Left colon (tissue), 2 donors: ENCODE results near the gene NADK. TPM values are rescaled to one million over a fixed set of nuclear protein-coding genes. Genes with fewer than 3 reads are reported as not detected.

ENCODE experiments used
- ATAC-seq: fragments of 200-7000 bp; cut with Tn5 transposase; one replicate; pipeline ENCODE4 v1.9.1; 2020; ENCODE audit warnings: mild to moderate bottlenecking, moderate library complexity
- DNase-seq, 2 donors: peaks; one replicate each; pipeline ENCODE4 v3.0.0-alpha.2; 2020
- intact Hi-C, 2 donors: fragments of 100-400 bp; cut with DNase I in 1 of 2; cut with micrococcal nuclease in 1 of 2; formaldehyde crosslinking; loops; one replicate each; pipeline versions ENCODE4 v1.11.2 to v1.14.0; 2022; cut with DNase I, micrococcal nuclease
- long read RNA-seq: library from polyadenylated mRNA; unstranded; transcript quantifications from one replicate; pipeline ENCODE4 v2.0.0, GENCODE V29; 2021
- total RNA-seq, 2 donors: library from RNA; stranded (reverse); fragmentation: NEBNext Ultra II Directional; extraction: Animal tissue kit (Norgen Biotek cat#: 25700); gene quantifications; one replicate each; pipeline ENCODE4 v1.2.1, GENCODE V29; 2021
- donor health status: DM: no; HTN: no; CAD: no.
- donor health status: DM: yes; HTN: yes; CAD: no.

Gene NADK
- 100 to 1,000 TPM; 141 to 156 TPM for total RNA-seq
- long read RNA-seq, transcript NADK-201 (12 exons, 3,235 nt): major isoform, 57 of 100 reads
- long read RNA-seq, partial matches to known transcripts: 14 of 100 reads
- long read RNA-seq, other reads (novel, unspliced or antisense): 29 of 100 reads

GRCh38 chr1:1777950-1778662, at the start of gene NADK:
TSS of gene NADK (minus strand) at chr1:1778470. CDS start at chr1:1765406, 13,064 bp downstream.
- ATAC-seq: peak; percentile 23
- intact Hi-C loops: no loop called here
- peak in 1 of 2 donors; percentile 70 for DNase-seq

- intact Hi-C loops: no loop called here
- DNase-seq (no peak), ATAC-seq (no peak)
Measured at GRCh38 chr1:1827089-1827848, 49.0 kb upstream of the NADK start.

- intact Hi-C loops: no loop called here
- peak; percentile 48 for ATAC-seq
- no peak for DNase-seq
Measured at GRCh38 chr1:1826356-1827088, 48.3 kb upstream of the NADK start.

- no peak for DNase-seq
- intact Hi-C loops: no loop called here
- no peak for ATAC-seq
Measured at GRCh38 chr1:1825217-1825616, 46.9 kb upstream of the NADK start.

- no peak for DNase-seq
- no peak for ATAC-seq
Measured at GRCh38 chr1:1819762-1820161, 41.5 kb upstream of the NADK start.

GRCh38 chr1:1817221-1817620, 39.0 kb upstream of the NADK start:
- ATAC-seq: no peak
- intact Hi-C loops: no loop called here
- no peak for DNase-seq

More at GRCh38 chr1:1819762-1820161, 41.5 kb upstream of the NADK start:
- intact Hi-C loops: no loop called here

- intact Hi-C loops: no loop called here
- ATAC-seq (peak; percentile 19), DNase-seq (no peak)
Measured at GRCh38 chr1:1815606-1816281, 37.5 kb upstream of the NADK start.

GRCh38 chr1:1809489-1809888, 31.2 kb upstream of the NADK start:
- intact Hi-C loops: no loop called here
- DNase-seq (no peak), ATAC-seq (no peak)

GRCh38 chr1:1808206-1808605, 29.9 kb upstream of the NADK start:
- DNase-seq (no peak), ATAC-seq (no peak)
- intact Hi-C loops: no loop called here

GRCh38 chr1:1806890-1807289, 28.6 kb upstream of the NADK start:
- DNase-seq (no peak), ATAC-seq (no peak)
- intact Hi-C loops: no loop called here

GRCh38 chr1:1804301-1804700, 26.0 kb upstream of the NADK start:
- no peak for ATAC-seq
- intact Hi-C loops: no loop called here
- DNase-seq: no peak

GRCh38 chr1:1802871-1803270, 24.6 kb upstream of the NADK start:
- ATAC-seq (no peak), DNase-seq (no peak)
- intact Hi-C loops: no loop called here

GRCh38 chr1:1799716-1800115, 21.4 kb upstream of the NADK start:
- DNase-seq: no peak
- no peak for ATAC-seq
- intact Hi-C loops: no loop called here

- intact Hi-C loops: no loop called here
- peak; percentile 64 for ATAC-seq
- peak in 1 of 2 donors; percentile 36 for DNase-seq
Measured at GRCh38 chr1:1797731-1798341, 19.6 kb upstream of the NADK start.

GRCh38 chr1:1796466-1796865, 18.2 kb upstream of the NADK start:
- ATAC-seq (peak; percentile 23), DNase-seq (no peak)
- intact Hi-C loops: no loop called here

- intact Hi-C loops: no loop called here
Measured at GRCh38 chr1:1794999-1795398, 16.7 kb upstream of the NADK start.

GRCh38 chr1:1793481-1794244, 15.4 kb upstream of the NADK start:
- no peak for DNase-seq

More at GRCh38 chr1:1794999-1795398, 16.7 kb upstream of the NADK start:
- DNase-seq: no peak
- no peak for ATAC-seq

More at GRCh38 chr1:1793481-1794244, 15.4 kb upstream of the NADK start:
- intact Hi-C loops: no loop called here
- ATAC-seq: no peak
